ENCODE measurements around the gene FBXW11.
"Not testable (repeated sequence)": the region's sequence is repeated elsewhere in the genome, so short reads cannot be mapped to it uniquely, and the experiment has no call there.

The FBXW11 gene

DNA sequence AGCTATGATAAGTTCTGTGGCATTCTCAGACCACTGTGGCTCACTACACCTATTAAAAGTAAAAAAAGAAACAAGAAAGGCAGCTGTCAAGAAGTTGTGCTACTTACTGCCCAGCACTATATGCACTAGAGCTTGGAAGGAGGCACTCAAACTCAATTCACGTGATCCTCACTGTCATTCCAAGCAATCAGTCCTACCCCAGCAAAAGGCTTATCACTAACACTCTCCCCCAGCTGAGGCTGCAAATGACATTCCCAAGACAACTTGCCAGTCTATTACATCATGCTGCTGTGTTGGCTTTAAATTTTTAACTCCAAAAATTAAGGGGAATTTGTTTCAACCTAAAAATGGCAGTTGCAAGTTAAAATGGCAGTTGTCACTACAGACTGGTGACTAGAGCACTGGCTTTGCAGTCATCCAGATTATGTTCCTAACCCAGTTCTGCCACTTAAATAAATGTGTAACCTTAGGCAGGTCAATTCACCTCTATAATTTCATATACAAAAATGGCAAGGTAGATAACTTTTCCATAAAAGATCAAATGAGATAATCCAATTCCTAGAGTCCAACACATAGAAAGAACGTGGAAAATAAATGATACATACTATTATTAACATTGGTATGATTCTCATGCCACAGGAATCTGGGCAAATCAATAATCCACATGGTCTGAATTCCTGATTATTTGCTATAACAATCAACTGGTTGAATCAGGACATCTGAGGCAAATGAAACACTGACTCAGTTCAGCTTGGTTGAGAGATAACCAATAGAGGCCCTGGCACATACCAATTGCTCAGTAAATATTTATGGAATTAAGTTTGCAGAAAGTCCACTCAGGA, 52.4 kb downstream of the FBXW11 start:
- peak; percentile 90 for DNase-seq (ENCODE audit: low read depth)

DNA sequence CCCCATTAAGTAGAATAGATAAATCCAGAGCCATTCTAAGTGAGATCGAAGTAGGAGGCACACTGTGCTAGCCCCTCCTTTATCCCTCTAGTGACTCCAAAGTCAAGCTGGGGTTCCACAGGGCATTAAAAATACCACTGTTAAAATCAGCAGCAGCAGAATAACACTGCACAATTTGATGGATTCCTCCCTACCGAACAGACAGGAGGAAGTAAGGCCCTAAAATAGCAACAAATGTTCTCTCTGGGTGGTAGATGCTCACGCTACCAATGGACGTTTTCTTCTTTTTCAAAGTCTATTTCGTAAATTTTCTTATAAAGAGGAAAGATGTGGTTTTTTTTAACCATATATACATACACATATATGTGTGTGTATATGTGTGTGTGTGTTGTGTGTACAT, 54.4 kb downstream of the FBXW11 start:
- no peak for DNase-seq (ENCODE audit: low read depth)

DNA sequence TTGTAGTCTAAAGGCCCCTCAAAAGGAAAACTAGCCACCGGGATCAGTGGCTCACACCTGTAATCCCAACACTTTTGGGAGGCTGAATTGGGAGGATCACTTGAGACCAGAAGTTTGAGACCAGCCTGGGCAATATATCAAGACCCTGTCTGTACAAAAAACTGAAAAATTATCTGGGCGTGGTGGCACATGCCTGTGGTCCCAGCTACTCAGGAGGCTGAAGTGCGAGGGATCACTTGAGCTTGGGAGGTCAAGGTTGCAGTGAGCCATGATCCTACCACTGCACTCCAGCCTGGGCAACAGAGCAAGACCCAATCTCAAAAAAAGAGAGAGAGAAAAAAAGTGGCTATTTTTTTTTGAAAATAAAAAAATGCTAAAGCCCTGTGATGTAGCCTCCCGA, 55.2 kb downstream of the FBXW11 start:
- DNase-seq (ENCODE audit: low read depth) = no peak

DNA sequence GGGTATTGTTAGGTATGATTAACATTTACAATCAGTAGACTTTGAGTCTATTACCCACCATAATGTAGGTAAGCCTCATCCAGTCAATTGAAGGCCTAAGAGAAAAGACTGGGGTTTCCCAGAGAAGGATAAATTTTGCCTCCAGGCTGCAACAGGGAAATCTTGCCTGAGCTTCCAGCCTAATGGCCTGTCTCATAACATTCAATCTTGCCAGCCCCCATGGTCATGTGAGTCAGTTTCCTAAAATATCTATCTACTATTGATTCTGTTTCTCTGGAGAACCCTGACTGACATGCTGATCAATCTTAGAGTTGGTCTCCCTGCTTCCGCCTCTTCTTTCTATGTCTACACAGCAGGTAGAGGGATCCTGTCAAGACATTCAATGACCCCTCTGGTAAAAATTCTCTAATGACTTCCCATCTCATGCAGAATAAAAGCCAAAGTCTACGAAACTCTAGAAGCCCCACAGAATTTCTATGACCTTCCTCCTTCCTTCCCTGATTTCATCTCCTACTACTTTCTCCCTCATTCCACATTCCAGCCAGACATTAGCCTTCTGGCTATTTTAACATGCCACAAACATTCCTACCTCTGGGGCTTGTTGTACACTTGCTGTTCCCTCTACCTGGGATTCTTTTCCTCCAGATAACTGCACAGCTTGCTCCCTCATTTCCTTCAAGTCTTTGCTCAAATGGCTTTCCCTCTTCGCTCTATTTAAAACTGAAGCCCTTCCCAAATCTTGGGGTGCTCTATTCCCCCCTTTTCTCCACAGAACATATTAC, 60.2 kb downstream of the FBXW11 start:
- peak; percentile 40 for DNase-seq (ENCODE audit: low read depth)

DNA sequence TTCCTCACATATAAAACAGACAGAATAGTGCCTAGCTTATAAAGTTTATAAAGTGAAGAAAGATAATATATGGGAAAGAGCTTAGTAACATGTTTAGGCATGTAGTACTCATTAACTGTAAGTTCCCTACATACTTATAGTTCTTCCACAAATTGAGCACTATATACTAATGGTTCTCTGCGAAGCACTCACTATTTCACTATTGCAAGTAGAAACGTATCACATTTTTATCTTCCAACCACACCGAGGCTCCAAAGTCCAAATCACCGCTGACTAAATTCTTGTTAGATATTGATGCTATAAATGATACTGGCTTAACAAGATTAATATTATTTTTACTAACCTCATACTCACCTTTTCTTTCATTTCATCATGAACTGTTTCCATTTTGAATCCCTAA, 61.0 kb downstream of the FBXW11 start:
- DNase-seq (ENCODE audit: low read depth) = no peak

DNA sequence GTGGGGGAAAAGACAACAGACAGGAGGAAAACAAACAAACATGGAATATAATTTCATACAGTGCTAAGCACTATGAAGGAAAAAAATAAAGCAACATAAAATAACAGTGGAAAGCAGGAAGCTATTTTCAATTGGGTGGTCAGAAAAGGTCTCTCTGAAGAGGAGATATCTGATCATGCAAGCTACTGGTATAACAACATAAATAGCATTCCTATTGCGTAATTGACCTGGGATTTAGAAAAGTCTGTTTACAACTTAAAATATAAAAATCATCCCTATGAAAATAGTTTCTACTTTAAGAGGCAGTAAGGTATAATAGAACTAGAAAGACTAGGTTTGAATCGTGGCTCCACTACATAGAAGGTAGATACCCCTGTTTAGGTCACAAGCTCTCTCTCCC, 61.4 kb downstream of the FBXW11 start:
- DNase-seq (ENCODE audit: low read depth) = no peak

DNA sequence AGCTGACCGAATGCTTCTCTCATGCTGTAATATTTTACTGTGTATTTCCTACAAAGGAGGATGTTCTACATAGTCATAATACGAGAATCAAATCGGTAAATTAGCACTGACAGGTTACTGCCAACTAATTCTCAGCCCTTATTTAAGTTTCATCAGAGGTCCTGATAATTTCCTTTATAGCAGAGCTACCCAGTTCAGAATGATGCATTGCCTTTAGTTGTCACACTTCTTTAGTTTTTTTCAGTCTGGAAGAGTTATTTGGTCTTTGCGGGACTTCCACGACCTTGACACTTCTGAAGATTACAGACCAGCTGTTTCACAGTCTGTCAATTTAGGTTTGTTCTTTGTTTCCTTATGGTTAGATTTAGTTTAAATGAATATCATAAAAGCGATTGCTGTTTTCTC, 64.3 kb downstream of the FBXW11 start:
- DNase-seq (ENCODE audit: low read depth) = not testable (repeated sequence)

DNA sequence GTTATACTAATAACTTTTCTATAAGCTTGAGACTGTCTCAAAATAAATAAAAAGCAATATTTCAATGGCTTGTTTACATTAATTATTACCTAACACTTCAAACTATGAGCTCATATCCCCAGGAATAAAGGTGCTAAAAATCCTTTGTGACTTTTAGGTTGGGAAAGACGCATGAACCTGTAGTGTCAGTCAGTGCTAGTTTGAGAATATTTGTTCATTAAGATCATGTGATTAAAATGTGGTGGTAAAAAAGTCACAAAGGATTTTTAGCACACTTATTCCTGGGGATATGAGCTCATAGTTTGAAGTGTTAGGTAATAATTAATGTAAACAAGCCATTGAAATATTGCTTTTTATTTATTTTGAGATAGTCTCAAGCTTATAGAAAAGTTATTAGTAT, 64.8 kb downstream of the FBXW11 start:
- DNase-seq (ENCODE audit: low read depth) = not testable (repeated sequence)

DNA sequence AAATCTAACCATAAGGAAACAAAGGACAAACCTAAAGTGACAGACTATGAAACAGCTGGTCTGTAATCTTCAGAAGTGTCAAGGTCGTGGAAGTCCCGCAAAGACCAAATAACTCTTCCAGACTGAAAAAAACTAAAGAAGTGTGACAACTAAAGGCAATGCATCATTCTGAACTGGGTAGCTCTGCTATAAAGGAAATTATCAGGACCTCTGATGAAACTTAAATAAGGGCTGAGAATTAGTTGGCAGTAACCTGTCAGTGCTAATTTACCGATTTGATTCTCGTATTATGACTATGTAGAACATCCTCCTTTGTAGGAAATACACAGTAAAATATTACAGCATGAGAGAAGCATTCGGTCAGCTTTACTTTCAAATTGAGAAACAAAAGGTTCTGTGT, 65.2 kb downstream of the FBXW11 start:
- not testable (repeated sequence) for DNase-seq (ENCODE audit: low read depth)

DNA sequence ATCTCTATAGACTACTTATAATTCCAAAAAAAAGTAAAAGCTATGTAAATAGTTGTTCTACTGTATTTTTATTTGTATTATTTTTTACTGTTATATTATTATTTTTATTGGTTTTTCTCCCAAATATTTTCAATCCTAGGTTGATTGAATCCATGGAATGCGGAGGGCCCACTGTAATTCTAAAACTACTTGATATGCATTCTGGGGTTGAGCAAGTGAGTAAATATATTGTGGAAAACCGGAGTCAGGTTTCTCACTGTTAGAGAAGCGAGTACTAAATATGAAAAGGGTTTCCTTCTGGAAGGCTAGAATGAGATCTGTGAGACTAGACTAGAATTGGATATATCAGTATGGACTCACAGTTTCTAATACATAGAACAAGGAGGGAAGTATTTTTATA, 66.5 kb downstream of the FBXW11 start:
- no peak for DNase-seq (ENCODE audit: low read depth)

DNA sequence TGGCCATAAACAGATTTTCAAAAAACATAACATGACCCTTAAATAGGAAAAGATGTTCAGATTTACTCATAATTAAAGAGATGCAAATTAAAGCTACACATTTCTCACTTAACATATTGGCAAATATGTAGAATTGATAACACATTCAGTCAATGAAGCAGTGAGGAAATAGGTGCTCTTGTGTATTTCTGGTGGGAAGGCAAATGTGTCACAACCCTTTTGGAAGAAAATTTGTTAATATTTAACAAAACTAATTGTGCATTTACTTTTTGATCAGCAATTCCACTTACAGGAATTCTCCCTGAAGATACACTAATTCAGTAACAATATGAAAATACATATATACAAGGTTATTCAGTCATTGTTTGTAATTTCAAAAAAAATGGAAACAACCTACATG, 68.1 kb downstream of the FBXW11 start:
- no peak for DNase-seq (ENCODE audit: low read depth)

DNA sequence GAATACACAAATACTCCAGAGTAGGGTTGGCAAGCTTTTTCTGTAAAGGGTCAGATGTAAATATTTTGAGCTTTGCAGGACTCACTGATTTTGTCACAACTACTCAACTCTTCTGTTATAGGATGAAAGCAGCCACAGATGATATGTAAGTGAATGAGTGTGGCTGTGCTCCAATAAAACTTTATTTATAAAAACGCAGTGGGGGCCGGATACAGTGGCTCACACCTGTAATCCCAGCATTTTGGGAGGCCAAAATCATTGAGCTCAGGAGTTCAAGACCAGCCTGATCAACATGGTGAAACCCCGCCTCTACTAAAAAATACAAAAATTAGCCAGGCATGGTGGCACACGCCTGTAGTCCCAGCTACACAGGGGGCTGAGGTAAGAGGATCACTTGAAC, 69.1 kb downstream of the FBXW11 start:
- DNase-seq (ENCODE audit: low read depth) = no peak

DNA sequence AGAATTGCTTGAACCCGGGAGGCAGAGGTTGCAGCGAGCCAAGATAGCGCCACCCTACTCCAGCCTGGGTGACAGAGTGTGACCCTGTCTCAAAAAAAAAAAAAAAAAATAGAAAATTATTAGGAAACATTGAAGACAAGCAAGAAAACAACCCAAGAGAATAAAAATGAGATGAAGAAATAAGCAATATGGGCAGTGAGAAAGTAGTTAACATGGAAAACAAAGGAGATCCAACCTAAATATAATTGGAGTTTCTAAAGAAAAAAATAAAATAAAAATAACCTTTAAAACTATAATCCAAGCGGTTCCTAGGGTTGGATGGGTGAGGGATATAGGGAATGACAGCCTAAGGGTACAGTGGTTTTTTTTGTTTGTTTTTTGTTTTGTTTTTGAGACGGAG, 71.9 kb downstream of the FBXW11 start:
- no peak for DNase-seq (ENCODE audit: low read depth)

DNA sequence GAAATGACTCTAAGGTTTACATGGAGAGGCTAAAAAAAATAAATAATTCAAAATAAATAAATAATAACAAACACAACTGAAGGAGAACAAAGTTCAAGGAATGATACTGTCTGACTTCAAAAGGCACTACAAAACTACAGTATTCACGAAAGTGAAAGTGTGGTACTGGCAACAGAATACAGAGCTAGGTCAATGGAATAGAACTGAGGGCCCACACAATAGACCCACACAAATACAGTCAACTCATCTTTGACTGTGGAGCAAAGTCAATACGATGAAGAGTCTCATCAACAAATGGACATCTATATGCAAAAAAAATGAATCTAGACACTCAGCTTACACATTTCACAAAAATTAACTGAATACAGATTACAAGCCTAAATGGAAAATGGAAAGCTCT, 75.3 kb downstream of the FBXW11 start:
- no peak for DNase-seq (ENCODE audit: low read depth)

DNA sequence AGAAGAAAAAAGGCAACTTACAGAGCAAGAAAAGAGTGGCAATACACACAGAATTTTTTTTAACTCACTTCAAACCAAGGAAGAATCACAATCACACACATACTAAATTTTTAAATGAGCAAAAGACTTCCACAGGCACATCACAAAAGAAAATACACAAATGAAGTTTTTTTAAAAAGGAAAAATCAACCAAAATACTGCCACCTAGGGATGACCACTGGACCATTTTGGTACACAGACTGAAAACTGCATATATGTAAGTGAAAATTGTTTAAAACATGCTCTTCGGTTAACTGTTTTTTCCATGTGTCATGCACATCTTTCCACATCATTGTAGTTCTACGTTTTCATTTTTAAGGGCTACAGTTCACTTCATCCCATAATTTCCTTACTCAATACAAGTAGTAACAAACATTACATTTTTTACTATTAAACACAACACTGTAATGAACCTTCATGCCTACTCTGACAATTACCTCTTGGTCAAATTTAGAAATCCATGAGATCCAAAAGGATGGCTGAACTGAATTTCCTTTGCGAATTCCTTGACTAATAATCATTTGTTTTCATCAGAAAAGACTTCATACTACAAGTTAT, 79.0 kb downstream of the FBXW11 start:
- DNase-seq (ENCODE audit: low read depth) = peak; percentile 39

DNA sequence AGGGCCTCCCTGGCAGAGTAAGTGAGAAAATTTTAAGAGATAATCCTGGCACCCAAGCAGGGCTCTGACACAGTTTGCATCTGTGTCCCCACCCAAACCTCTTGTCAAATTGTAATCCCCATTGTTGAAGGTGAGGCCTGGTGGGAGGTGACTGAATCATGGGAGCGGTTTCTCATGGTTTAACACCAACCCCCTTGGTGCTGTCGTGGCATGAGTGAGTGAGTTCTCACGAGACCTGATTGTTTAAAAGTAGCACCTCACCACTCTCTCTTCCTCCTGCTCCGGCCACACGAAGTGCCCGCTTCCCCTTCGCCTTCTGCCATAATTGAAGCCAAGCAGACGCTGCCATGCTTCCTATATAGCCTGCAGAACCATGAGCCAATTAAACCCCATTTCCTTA, 80.1 kb downstream of the FBXW11 start:
- DNase-seq (ENCODE audit: low read depth) = no peak

DNA sequence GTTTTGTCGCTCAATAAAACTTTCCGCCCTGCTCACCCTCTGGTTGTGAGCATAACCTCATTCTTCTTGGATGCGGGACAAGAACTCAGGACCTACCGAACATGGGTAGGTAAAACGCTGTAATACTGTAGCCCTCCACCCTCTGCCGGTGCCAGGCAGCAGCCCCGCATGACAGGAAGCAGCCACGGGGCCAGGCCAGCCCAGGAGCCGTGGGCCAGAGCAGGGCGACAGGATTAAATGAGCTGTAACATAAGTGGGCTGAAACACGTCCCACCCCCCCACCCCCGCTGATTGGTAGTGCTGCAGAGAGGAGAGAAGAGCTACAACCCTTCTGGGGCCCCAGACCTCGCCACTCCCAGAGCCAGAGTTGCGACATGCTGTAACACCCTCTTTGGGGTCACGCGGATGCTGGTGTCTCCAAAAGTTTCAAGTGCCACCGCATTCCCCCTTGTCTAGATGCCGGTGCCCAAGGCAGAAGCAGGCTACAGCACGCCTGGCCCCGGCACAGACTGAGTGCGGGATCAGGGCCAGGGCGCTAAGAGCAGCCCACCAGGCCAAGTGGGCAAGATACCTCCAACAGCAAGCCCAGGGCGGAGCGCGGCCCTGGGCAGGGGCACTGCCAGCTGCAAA, 81.8 kb downstream of the FBXW11 start:
- DNase-seq (ENCODE audit: low read depth) = no peak

DNA sequence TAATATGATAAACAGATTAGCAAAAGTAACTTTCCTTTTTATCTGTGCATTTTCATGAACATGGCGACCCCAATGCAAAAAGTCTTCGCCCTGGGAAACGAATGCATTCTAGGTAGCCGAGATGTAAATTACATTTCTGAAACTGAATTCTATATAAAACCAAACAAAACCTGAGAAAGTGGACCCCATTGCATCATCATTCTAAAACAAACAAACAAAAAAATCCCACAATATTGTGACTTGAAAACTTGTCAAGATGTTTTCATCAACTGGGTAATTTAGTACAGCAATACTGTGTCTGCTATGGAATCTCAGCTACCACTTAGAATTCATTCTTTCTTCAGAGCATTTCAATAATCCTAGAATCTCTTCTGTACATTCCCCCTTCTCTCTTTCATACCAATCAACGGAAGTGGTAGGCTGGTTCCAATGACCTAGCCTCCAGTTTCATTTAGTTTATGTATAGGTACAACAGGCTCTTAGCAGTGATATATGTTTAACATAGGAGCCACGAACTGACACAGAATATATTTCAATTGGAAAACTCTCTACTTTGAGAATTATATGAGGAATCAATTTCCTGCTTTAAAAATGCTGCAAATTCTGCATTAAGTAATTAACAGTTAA, 85.6 kb downstream of the FBXW11 start:
- DNase-seq (ENCODE audit: low read depth) = no peak

DNA sequence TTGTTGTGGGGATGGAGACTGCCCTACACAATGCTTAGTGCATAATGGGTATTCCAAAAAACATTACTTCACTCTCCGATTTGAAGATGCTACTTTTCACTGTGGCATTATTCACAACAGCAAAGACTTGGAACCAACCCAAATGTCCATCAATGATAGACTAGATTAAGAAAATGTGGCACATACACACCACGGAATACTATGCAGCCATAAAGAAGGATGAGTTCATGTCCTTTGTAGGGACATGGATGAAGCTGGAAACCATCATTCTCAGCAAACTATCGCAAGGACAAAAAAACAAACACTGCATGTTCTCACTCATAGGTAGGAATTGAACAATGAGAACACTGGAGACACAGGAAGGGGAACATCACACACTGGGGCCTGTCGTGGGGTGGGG, 90.7 kb downstream of the FBXW11 start:
- not testable (repeated sequence) for DNase-seq (ENCODE audit: low read depth)

DNA sequence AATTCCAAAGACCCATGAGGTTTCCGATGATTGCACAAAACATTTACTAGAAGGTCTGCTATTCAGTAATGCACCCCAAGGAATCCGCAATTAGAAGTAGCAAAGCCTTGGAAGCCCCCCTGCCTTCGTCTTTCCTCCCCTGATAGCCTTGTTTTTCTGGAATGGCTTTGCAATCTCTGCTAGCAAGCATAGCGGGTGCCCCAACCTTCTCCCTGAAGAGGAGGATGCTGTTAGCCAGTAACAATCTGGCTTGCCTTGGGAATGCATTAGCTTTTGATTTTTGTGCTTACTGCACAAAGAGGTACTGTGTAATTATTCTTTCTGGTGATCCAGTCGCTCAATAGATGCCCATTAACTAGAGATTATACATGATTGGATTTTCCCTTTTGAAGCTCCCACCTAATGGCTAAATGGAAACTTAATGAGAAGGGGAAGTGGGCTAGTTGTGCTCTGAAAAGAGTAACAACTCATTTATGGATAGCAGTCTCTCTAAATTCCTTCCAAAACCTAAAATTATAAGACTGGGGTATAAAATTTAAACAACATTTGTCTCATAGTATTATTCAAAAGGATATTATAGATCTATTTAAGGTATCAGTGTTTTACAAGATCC, 91.6 kb downstream of the FBXW11 start:
- DNase-seq (ENCODE audit: low read depth) = no peak

DNA sequence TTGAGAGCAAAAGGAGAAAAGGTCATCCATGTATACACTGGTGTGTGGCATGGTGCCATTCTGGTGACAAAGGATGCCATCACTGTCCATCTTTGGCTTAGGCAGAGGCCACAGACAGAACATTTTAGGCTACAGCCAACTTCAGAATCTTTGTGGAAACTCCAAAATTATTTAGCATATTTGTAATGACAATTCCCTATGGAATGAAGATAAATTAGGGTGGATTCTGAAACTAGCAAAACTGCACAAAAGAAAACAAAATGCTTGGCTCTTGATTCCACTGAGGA, 92.5 kb downstream of the FBXW11 start:
- DNase-seq (ENCODE audit: low read depth) = peak; percentile 11

DNA sequence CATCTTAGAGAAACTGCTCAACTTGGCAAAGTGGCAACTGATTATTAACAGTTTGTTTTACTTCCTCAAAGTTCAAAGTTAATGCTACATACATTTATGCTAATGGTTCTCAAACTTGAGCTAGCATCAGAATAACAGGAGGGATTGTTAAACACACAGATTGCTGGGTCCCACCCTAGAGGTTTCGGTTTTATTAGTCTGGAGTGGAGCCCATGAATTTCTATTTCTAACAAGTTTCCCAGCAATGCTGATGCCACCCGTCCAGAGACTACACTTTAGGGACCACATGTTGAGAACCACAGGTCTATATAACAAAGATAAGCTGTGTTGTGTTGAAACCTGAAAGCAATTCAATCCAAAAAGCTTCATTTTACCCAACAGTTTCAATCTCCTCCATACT, 95.3 kb downstream of the FBXW11 start:
- DNase-seq (ENCODE audit: low read depth) = no peak
